ENCODE results near the gene RPLP2.

DNA sequence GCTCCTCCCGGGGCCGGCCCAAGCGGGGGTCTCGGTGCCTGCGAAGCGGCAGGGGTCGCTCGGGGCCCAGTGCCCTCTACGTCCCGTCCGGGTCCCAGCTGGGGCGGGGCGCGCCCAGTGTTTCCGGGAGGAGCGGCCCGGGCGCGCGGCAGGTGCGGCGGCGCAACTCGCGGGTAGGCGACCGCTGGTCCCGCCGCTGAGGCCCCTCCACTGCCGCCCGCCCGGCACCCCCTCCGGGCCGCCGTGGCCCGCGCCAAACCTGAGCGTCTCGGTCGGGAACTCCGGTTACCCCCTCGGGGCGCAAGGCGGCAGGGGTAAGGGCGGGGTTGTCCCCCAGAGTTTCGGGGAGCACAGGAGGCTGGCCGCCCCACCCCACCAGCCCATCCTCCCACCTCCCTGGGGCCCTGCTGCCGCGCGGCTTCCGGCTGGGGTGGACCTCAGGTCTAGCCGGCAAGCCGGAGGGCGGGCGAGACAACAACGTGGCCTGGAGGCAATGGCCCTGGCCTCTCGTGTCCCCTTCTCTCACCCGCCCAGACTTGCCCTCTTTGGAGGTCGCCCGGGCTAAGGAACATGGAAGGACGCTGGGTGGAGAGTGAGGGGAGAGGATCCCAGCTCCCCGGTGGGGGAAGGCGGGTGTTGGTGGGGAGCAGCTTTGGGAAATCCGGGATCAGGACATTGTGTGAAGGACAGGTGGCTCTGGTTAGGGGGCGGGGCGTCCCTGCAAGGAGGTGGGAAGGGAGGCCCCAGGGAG is 17.6 kb downstream of the RPLP2 start:
- TF ChIP-seq ZNF555 (tag by site-specific recombination; conservative IDR thresholded peaks at IDR 0.05) (no peak), MZF1 (tag by site-specific recombination; IDR thresholded peaks at IDR 0.05; ENCODE audit: borderline replicate concordance) (no peak)
- TF ChIP-seq, protein P1, sequence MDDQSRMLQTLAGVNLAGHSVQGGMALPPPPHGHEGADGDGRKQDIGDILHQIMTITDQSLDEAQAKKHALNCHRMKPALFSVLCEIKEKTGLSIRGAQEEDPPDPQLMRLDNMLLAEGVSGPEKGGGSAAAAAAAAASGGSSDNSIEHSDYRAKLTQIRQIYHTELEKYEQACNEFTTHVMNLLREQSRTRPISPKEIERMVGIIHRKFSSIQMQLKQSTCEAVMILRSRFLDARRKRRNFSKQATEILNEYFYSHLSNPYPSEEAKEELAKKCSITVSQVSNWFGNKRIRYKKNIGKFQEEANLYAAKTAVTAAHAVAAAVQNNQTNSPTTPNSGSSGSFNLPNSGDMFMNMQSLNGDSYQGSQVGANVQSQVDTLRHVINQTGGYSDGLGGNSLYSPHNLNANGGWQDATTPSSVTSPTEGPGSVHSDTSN (CRISPR knock-in tag; IDR thresholded peaks at IDR 0.05), result 0 out of 2 replicates have a peak, but pooled peaks have one; percentile 59
- TF ChIP-seq, protein P2, sequence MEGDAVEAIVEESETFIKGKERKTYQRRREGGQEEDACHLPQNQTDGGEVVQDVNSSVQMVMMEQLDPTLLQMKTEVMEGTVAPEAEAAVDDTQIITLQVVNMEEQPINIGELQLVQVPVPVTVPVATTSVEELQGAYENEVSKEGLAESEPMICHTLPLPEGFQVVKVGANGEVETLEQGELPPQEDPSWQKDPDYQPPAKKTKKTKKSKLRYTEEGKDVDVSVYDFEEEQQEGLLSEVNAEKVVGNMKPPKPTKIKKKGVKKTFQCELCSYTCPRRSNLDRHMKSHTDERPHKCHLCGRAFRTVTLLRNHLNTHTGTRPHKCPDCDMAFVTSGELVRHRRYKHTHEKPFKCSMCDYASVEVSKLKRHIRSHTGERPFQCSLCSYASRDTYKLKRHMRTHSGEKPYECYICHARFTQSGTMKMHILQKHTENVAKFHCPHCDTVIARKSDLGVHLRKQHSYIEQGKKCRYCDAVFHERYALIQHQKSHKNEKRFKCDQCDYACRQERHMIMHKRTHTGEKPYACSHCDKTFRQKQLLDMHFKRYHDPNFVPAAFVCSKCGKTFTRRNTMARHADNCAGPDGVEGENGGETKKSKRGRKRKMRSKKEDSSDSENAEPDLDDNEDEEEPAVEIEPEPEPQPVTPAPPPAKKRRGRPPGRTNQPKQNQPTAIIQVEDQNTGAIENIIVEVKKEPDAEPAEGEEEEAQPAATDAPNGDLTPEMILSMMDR (tag by site-specific recombination; IDR thresholded peaks at IDR 0.05), result no peak

Data from HEK293 (cell line).